Activated naive CD8-positive, alpha-beta T cell treated with anti-CD3 and anti-CD28 coated beads, Interleukin-2, amount 10 ng/mL, durations not matched to agents 7 days and 5 days (primary cell): ENCODE results near the gene PSG11. TPM values are rescaled to one million over a fixed set of nuclear protein-coding genes. Genes with fewer than 3 reads are reported as not detected.

ENCODE experiments used
- ATAC-seq: fragments of 150-1000 bp; cut with Tn5 transposase; one replicate; pipeline ENCODE4 v1.10.0; 2021; ENCODE audit warnings: low read depth, moderate library complexity
- POLR2A ChIA-PET: fragments of 350-600 bp; sonication (Branson Sonifier 250); formaldehyde crosslinking; loops from one replicate; lab custom pipeline; 2021; ENCODE audit warnings: antibody characterized with exemption; lab: Charles Lee
- DNase-seq: peaks from one replicate; pipeline ENCODE4 v3.0.0; 2021
- H3K27ac Mint-ChIP-seq: one replicate; pipeline ENCODE4 v1.8.0; 2022; ENCODE audit warnings: mild to moderate bottlenecking, mixed read lengths
- H3K27me3 Mint-ChIP-seq: one replicate; pipeline ENCODE4 v1.8.0; 2022; ENCODE audit warnings: mild to moderate bottlenecking, moderate library complexity, mixed read lengths
- H3K36me3 Mint-ChIP-seq: one replicate; pipeline ENCODE4 v1.8.0; 2021; ENCODE audit warnings: mild to moderate bottlenecking, mixed read lengths
- H3K4me1 Mint-ChIP-seq: one replicate; pipeline ENCODE4 v1.8.0; 2021; ENCODE audit warnings: mixed read lengths
- H3K4me3 Mint-ChIP-seq: one replicate; pipeline ENCODE4 v1.8.0; 2022; ENCODE audit warnings: mild to moderate bottlenecking, moderate library complexity, mixed read lengths
- H3K9me3 Mint-ChIP-seq: one replicate; pipeline ENCODE4 v1.8.0; 2021; ENCODE audit warnings: mixed read lengths
- total RNA-seq, 2 experiments: library from RNA; stranded (reverse); gene quantifications; one replicate each; pipeline ENCODE4 v1.2.3, GENCODE V29; 2021

The PSG11 gene
- total RNA-seq, 2 experiments from 2014 or later = not detected

DNA sequence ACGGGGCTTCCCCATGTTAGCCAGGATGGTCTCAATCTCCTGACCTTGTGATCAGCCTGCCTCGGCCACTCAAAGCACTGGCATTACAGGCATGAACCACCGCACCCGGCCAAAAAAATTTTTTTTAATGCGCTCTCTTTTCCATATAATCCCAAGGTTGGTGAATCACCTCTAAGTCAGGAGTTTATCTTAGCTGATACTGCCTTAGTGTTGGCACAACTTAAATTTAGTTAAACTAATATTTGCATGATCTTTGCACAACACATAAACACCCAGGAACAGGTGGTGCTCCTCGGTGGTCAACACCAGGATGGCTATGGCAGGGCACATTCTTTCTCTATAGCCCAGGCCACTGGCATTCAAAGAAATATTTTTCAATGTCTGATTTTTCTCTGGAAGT, 65.2 kb downstream of the PSG11 start:
- no peaks in the 10 kb centered on the region for H3K36me3 Mint-ChIP-seq
- POLR2A ChIA-PET = no interaction called here
- peaks cover 3% of the 10 kb centered on the region for H3K27me3 Mint-ChIP-seq
- H3K4me1 Mint-ChIP-seq = no peaks in the 10 kb centered on the region
- H3K9me3 Mint-ChIP-seq = no peaks in the 10 kb centered on the region
- ATAC-seq (no peak), DNase-seq (no peak)
- H3K27ac Mint-ChIP-seq = no peak overlapping the region
- H3K4me3 Mint-ChIP-seq = no peak overlapping the region

Other genes starting within 250 kb of the PSG11 start
- gene PSG1, start 146.8 kb downstream of the PSG11 start, total RNA-seq = not detected
- not detected for gene PSG6, start 108.6 kb downstream of the PSG11 start, total RNA-seq
- not detected for gene PSG7, start 89.3 kb downstream of the PSG11 start, total RNA-seq
- gene PSG2, start 56.2 kb upstream of the PSG11 start, total RNA-seq = not detected
- gene PSG5, start 160.1 kb upstream of the PSG11 start, total RNA-seq = not detected
- not detected for gene PSG4, start 179.2 kb upstream of the PSG11 start, total RNA-seq
- gene PSG9, start 243.1 kb upstream of the PSG11 start, total RNA-seq = not detected